Subcutaneous adipose tissue (tissue), 4 donors: ENCODE results near the gene VAV2. TPM values are rescaled to one million over a fixed set of nuclear protein-coding genes. Genes with fewer than 3 reads are reported as not detected.

ENCODE experiments used
- CTCF ChIP-seq: fragments of 450-650 bp; IDR thresholded peaks from one replicate; pipeline ENCODE4 v1.5.1; 2016; ENCODE audit warnings: low read depth, mild to moderate bottlenecking, control low read depth, antibody characterized with exemption, moderate library complexity
- total RNA-seq, 4 donors: library from RNA; depleted of rRNA; stranded (reverse); fragments of >200 nt; gene quantifications; one replicate each; pipeline ENCODE4 v1.1.0, GENCODE V29; 2016

The VAV2 gene
- 1 to 10 TPM; 3.6 to 6.8 (median 4.8) TPM for total RNA-seq

- TF ChIP-seq CTCF = no peak
Measured at GRCh38 chr9:133991964-133992779, at the start of gene VAV2. TSS of gene VAV2 (minus strand) at chr9:133992324. CDS start at chr9:133992278, 46 bp downstream.

GRCh38 chr9:134041649-134041962, 49.5 kb upstream of the VAV2 start:
- no peak for TF ChIP-seq CTCF

- no peak for TF ChIP-seq CTCF
Measured at GRCh38 chr9:134040781-134041648, 48.9 kb upstream of the VAV2 start.

GRCh38 chr9:134040176-134040565, 48.0 kb upstream of the VAV2 start:
- TF ChIP-seq CTCF = no peak

- TF ChIP-seq CTCF = no peak
Measured at GRCh38 chr9:134039386-134040175, 47.5 kb upstream of the VAV2 start.

- no peak for TF ChIP-seq CTCF
Measured at GRCh38 chr9:134037641-134038040, 45.5 kb upstream of the VAV2 start.
